T47D (cell line): Measurements from ENCODE around the gene ADRA1B.
A peak's percentile ranks its signal among the peaks of the same experiment; 100 is the strongest.

Source experiments
- DNase-seq, 2 experiments: peaks; one replicate each; pipeline versions ENCODE4 v3.0.0 to v3.0.0-alpha.2; 2011 to 2012; ENCODE audit warnings: low read depth in 1 of 2, low spot score in 1 of 2
- JUND ChIP-seq: IDR thresholded peaks from 2 replicates; pipeline ENCODE4 v1.6.1; 2012; ENCODE audit warnings: low read depth
- in situ Hi-C: cut with HindIII; loops from 2 replicates; pipeline ENCODE4 v1.10.0; 2016; ENCODE audit warnings: low sequenced_read_pairs, low pct_unique_long_range_greater_than_20kb

ADRA1B gene

GRCh38 chr5:159915904-159916840 is at the start of gene ADRA1B:
TSS of gene ADRA1B (plus strand) at chr5:159916482. CDS start at chr5:159916906, 424 bp downstream.
- in situ Hi-C loops: no loop called here
- peak; percentile 48 to 85 for DNase-seq
- TF ChIP-seq JUND: no peak

DNA sequence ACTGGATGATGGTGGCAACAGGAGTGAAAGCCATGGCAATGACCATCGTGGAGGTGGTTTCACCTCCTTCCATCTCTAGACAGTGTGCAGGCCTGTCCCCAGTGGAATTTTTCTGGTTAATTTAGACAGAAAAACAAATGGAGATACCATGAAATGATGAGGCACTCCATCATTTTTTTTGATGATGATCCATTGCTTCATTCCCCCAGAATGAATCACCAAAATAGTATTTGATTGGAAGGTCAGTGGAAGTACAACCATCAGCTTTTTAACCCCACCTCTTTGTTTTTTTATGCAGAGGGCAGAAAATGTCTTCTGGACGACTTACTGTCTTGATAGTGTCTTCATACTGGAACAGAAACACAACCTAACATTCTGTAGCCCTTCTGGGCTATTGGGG is 42.6 kb upstream of the ADRA1B start:
- DNase-seq: no peak
- in situ Hi-C loops: no loop called here
- TF ChIP-seq JUND: no peak

- TF ChIP-seq JUND: no peak
- in situ Hi-C loops: no loop called here
- no peak for DNase-seq
Observed at GRCh38 chr5:159874263-159874662, 42.0 kb upstream of the ADRA1B start.

- no peak for TF ChIP-seq JUND
- DNase-seq: no peak
- in situ Hi-C loops: no loop called here
Observed at GRCh38 chr5:159877016-159877415, 39.3 kb upstream of the ADRA1B start.

GRCh38 chr5:159877894-159878448 is 38.3 kb upstream of the ADRA1B start:
- TF ChIP-seq JUND: no peak
- peak in 1 of 2 experiments; percentile 61 for DNase-seq
- in situ Hi-C loops: no loop called here

DNA sequence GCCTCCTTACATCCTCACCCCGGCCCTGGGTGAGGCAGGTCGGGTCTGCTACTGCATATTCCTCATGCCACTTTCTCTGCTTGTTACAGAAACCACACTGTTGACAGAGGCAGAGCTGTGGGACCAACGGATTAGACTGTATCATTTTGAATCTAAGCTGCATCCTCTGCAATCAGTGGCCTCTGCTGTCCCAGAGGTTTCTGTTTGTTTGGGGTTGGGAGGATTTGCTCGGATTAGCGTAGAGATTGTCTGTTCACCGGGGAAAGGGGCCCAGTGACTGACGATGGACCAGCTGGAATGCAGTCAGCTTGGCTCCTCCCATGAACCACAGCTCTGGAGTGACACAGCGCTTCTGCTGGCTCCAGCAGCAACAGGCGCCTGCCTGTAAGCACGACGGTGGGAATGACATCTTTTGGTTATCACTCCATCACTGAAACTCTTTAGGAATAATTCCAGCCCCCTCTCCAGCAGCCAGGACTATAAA is 37.3 kb upstream of the ADRA1B start:
- DNase-seq: peak; percentile 42 to 62
- in situ Hi-C loops: no loop called here
- TF ChIP-seq JUND: no peak

DNA sequence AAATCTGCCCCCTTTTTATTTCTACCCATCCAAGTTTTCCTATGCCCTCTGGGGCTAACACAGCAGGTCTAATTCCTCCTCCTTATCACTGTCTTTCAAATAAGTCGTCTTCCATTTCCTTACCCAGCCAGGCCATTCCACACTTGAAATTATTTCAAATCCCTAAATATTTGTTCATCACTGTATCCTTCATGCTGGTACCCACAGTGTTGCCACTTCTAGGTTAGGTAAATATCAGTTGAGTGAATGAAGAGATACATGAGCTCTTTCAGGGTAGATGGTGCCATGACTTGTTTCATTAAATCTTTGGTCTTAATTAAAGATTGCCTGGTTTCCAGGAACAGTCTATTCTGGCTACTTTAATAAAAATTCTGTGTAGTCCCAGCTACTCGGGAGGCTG is 35.6 kb upstream of the ADRA1B start:
- DNase-seq: no peak
- TF ChIP-seq JUND: no peak
- in situ Hi-C loops: no loop called here

DNA sequence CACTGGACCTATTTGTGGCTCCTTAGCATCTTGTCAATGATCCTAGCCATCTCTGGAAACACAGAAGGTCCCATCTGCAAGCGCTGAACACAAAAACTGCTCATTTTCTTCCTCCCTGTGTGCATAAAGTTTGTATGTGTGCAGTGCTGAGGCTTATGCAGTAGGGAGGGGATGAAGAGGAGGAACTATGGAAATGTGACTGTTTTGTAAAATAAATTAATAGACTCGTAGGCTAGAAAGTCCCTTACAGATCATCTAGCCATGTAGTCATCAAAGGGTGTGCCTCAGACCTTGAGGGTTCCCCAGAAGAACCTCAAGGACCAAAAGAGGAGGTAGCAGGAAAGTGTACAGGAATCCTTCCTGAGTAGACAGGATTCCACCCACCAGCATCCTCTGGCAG is 34.3 kb upstream of the ADRA1B start:
- in situ Hi-C loops: no loop called here
- DNase-seq: no peak
- no peak for TF ChIP-seq JUND

DNA sequence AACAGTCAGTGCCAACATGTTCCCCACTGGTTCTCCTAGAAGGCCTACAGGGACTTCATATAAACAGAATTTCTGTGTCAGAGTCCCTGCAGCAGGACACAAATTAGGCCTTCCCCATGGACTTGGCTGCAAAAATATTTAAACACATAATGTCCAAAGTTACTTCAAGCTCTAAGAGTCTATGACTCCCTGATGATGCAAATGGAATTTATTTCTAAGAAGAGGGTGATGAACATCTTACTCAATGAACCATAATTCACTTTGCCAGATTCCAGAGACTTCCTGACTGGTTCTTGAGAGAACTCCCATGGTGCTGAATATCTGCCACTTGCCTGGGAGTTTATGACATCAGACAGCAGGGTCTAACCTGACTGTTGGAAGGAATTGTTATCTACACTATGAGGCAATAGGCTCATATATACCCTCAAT is 32.7 kb upstream of the ADRA1B start:
- in situ Hi-C loops: no loop called here
- DNase-seq: no peak
- TF ChIP-seq JUND: no peak

DNA sequence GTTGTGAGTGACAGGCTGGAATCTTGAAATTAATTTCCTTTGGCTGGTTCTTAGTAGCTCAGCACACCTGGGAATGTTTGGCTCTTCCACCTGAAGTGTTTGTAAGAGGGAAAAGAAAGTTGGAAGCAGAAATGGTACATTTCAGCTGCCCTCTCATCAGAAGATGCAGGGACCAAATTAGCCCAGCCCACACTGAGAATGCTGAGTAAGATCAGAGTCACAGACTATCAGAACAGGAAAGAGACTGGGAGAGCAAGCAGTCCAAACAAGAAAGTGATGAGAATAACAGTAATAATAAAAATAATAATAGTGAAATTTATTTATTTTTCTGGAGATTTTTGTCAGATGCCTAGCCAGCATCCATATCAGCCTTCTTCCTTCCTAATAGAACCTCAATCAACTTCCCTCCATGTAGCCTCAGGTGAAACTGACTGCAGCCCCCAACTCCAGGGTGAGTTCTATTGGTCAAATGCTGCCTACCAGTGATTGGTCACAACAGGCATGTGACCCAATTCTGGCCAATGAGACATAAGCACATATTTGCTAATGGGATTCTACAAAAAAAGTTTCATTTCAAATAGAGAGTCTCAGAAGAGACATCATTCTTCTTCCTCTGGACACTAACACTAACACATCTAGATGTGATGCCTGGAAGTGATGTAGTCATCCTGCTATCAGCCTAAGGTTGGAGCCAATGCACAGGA is 31.2 kb upstream of the ADRA1B start:
- DNase-seq: no peak
- no peak for TF ChIP-seq JUND
- in situ Hi-C loops: no loop called here

DNA sequence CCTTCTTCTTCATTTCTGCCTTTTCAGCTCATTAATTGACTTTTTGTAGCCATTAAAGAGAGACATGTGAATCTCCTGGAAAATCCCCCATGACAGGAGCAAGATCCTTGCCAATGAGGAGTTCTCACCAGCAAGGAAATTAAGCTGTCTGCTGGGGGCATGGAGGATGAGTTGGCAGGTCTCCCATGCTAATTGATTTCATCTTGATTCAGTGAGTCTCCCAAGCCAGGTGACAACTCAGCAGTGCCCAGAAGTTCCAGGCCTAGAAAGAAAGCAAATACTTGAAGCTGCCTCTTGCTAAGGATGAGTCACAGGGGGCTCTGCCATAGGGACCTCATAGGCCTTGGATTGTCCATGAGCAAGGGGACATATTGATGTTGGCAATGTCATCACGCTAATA is 30.0 kb upstream of the ADRA1B start:
- DNase-seq: no peak
- TF ChIP-seq JUND: no peak
- in situ Hi-C loops: no loop called here

DNA sequence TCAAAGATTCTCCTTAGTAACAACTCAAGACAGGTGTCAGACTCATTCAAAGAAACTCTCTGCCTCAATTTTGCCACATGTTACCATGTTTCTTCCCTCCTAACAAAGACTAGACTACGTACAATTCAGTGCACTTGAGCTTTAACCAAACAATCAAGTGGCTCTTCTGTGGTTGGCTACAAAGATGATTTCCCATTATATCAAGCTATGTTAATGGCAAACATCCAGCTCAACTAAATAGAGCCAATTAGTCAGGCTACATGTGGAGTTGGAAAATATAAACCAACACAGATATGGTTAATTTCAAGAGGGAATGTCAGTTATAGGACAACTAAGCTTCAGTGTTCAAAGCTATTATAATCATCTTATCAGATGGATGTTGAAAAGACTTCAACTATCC is 29.2 kb upstream of the ADRA1B start:
- DNase-seq: no peak
- in situ Hi-C loops: no loop called here
- TF ChIP-seq JUND: no peak

DNA sequence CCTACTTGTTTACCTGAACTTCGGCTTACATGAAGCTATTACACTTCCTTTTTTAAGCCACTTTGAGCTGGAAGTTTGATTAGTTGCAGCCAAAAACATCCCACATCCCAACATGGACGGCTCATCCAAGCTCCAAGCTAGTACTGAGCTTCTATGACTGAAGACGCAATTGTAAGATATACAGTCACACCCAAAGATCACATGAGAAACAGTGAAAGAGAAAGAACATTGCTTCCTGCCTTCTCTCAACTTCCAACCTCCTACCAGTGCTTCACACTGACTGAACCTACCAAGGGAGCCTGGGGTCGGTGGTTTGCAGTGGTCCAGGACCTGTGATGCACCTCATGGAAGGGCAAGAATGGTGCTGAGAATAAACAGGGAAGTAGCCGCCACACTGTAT is 27.4 kb upstream of the ADRA1B start:
- no peak for DNase-seq
- TF ChIP-seq JUND: no peak
- in situ Hi-C loops: no loop called here
